Measurements from ENCODE around the gene CBLC. TPM values are rescaled to one million over a fixed set of nuclear protein-coding genes. Genes with fewer than 3 reads are reported as not detected.
"Not testable (repeated sequence)": the region's sequence is repeated elsewhere in the genome, so short reads cannot be mapped to it uniquely, and the experiment has no call there.

Gene CBLC
- total RNA-seq, 2 experiments from 2014 or later = not detected

DNA sequence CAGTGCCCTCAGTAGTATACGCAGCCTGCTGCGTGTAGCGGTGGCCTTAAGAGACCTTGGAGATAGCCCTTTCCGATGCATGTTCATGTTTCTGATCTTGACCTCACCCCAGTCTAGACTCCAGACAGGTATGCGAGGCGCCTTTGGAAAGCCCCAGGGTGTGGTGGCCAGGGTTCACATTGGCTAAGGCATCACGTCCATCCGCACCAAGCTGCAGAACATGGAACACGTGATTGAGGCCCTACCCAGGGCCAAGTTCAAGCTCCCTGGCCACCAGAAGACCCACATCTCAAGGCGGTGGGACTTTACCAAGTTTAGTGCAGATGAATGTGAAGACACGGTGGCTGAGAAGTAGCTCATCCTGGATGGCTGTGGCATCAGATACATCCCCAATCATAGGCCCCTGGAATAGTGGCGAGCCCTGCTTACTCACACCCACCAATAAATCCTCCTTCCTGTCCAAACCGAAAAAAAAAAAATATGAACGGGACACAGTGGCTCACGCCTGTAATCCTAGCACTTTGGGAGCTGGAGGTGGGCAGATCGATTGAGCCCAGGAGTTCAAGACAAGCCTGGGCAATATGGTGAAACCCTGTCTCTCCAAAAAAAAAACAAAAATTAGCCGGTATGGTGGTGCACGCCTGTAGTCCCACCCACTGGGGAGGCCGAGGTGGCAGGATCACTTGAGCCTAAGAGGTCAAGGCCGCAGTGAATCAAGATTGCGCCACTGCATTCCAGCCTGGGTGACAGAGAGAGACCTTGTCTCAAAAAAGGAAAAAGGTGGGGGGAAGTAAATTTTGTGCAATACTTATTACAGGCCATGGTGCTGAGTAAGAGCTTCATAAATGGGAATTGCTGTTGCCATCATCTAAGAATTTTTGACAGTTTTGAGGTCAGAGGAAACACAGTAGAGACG, 12.4 kb upstream of the CBLC start:
- H3K4me3 Mint-ChIP-seq = no peak overlapping the region
- H3K36me3 Mint-ChIP-seq (ENCODE audit: low read depth) = peaks cover 12% of the 10 kb centered on the region
- no peaks in the 10 kb centered on the region for H3K27me3 Mint-ChIP-seq
- no peak for TF ChIP-seq CTCF (IDR thresholded peaks at IDR 0.05)
- H3K4me1 Mint-ChIP-seq (ENCODE audit: low read depth) = peaks cover 32% of the 10 kb centered on the region
- H3K9me3 Mint-ChIP-seq = peaks cover 7% of the 10 kb centered on the region
- intact Hi-C loops (cut with micrococcal nuclease) = no loop called here
- DNase-seq = no peak
- CTCF ChIA-PET = interaction anchor here (1.6 to 16.0 kb wide), 4 partner anchors 11 to 75 kb away, joined by 6 to 474 read pairs (median 10); no protein-coding TSS in a partner anchor
- H3K27ac Mint-ChIP-seq = no peak overlapping the region
- ATAC-seq = no peak
- POLR2A ChIA-PET = interaction anchor here (0.6 to 2.1 kb wide), 5 partner anchors 10 to 326 kb away, joined by 3 to 9 read pairs (median 3); no protein-coding TSS in a partner anchor

GRCh38 chr19:44765949-44766335, 11.7 kb upstream of the CBLC start:
- Mint-ChIP-seq H3K9me3 (peaks cover 7% of the 10 kb centered on the region), H3K36me3 (ENCODE audit: low read depth) (peaks cover 5% of the 10 kb centered on the region), H3K4me3 (no peak overlapping the region), H3K27ac (no peak overlapping the region), H3K4me1 (ENCODE audit: low read depth) (peaks cover 29% of the 10 kb centered on the region), H3K27me3 (no peaks in the 10 kb centered on the region)
- ChIA-PET POLR2A (interaction anchor here (0.6 to 2.1 kb wide), 5 partner anchors 13 to 326 kb away, joined by 3 to 9 read pairs (median 3); no protein-coding TSS in a partner anchor), CTCF (interaction anchor here (1.4 to 16.0 kb wide), 5 partner anchors 12 to 76 kb away, joined by 4 to 474 read pairs (median 9); no protein-coding TSS in a partner anchor)
- ATAC-seq = no peak
- no peak for DNase-seq
- intact Hi-C loops (cut with micrococcal nuclease) = no loop called here
- TF ChIP-seq CTCF (IDR thresholded peaks at IDR 0.05) = no peak

GRCh38 chr19:44767295-44768180, 10.2 kb upstream of the CBLC start:
- intact Hi-C loops (cut with micrococcal nuclease) = no loop called here
- Mint-ChIP-seq H3K4me1 (ENCODE audit: low read depth) (peaks cover 26% of the 10 kb centered on the region), H3K27ac (no peak overlapping the region), H3K27me3 (no peaks in the 10 kb centered on the region), H3K4me3 (no peak overlapping the region), H3K36me3 (ENCODE audit: low read depth) (peaks cover 3% of the 10 kb centered on the region), H3K9me3 (peaks cover 7% of the 10 kb centered on the region)
- no peak for TF ChIP-seq CTCF (IDR thresholded peaks at IDR 0.05)
- ATAC-seq (no peak), DNase-seq (peak; percentile 49)
- CTCF ChIA-PET = interaction anchor here (0.9 to 16.0 kb wide), 7 partner anchors 13 to 77 kb away, joined by 3 to 474 read pairs (median 4); no protein-coding TSS in a partner anchor
- POLR2A ChIA-PET = interaction anchor here (1.0 to 1.4 kb wide), 4 partner anchors 12 to 28 kb away, joined by 3 to 4 read pairs (median 3); no protein-coding TSS in a partner anchor

- ChIA-PET CTCF (interaction anchor here (0.6 to 16.0 kb wide), 37 partner anchors 9 to 567 kb away, joined by 3 to 474 read pairs (median 4); partner anchors contain the start of genes CEACAM16 and NECTIN2), POLR2A (interaction anchor here (0.7 to 1.5 kb wide), 4 partner anchors 26 to 81 kb away, joined by 3 to 12 read pairs (median 4); no protein-coding TSS in a partner anchor)
- peak overlapping the region; percentile 80 for H3K27ac Mint-ChIP-seq
- H3K27me3 Mint-ChIP-seq = no peaks in the 10 kb centered on the region
- DNase-seq = peak; percentile 99
- intact Hi-C loops (cut with micrococcal nuclease) = loop anchor here (1.0 to 2.0 kb wide), 2 partner anchors 46 to 82 kb away; no protein-coding TSS in a partner anchor
- TF ChIP-seq CTCF (IDR thresholded peaks at IDR 0.05) = peak; percentile 58
- ATAC-seq = peak; percentile 100
- H3K9me3 Mint-ChIP-seq = peaks cover 7% of the 10 kb centered on the region
- peak overlapping the region; percentile 28 for H3K4me3 Mint-ChIP-seq
- peaks cover 22% of the 10 kb centered on the region for H3K4me1 Mint-ChIP-seq (ENCODE audit: low read depth)
- peaks cover 3% of the 10 kb centered on the region for H3K36me3 Mint-ChIP-seq (ENCODE audit: low read depth)
These were observed 7.0 kb upstream of the CBLC start for GRCh38 chr19:44770550-44771257.

DNA sequence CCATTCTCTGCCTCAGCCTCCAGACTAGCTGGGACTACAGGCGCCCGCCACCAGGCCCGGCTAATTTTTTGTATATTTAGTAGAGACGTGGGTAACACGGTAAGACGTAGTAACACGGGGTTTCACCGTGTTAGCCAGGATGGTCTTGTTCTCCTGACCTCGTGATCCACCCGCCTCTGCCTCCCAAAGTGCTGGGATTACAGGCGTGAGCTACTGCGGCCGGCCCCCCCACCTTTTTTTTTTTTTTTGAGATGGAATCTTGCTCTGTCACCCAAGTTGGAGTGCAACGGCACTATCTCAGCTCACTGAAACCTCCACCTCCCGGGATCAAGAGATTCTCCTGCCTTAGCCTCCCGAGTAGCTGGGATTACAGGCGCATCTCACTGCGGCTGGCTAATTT, 5.5 kb upstream of the CBLC start:
- H3K4me3 Mint-ChIP-seq; H3K27ac Mint-ChIP-seq; DNase-seq; H3K36me3 Mint-ChIP-seq (ENCODE audit: low read depth); ATAC-seq; intact Hi-C loops (cut with micrococcal nuclease); H3K27me3 Mint-ChIP-seq; H3K9me3 Mint-ChIP-seq: not testable (repeated sequence)
- CTCF ChIA-PET = interaction anchor here (1.1 to 16.0 kb wide), 9 partner anchors 12 to 116 kb away, joined by 3 to 474 read pairs (median 30); no protein-coding TSS in a partner anchor
- H3K4me1 Mint-ChIP-seq (ENCODE audit: low read depth) = peaks cover 22% of the 10 kb centered on the region
- POLR2A ChIA-PET = interaction anchor here (0.7 kb wide), 1 partner anchor 531 kb away, joined by 4 read pairs; no protein-coding TSS in a partner anchor
